GM18870 (cell line): ENCODE data around the gene PLXNC1.

Experiments used
- ATAC-seq: cut with Tn5 transposase; IDR thresholded peaks from one replicate; pipeline ENCODE4 v1.9.1; 2021; ENCODE audit warnings: moderate library complexity; ENCODE audit not compliant: unreplicated experiment

The PLXNC1 gene

GRCh38 chr12:94133964-94134795 is 14.2 kb upstream of the PLXNC1 start:
- no peak for ATAC-seq

- ATAC-seq, result no peak
These were observed 12.5 kb upstream of the PLXNC1 start for GRCh38 chr12:94135896-94136295.

- ATAC-seq, result no peak
These were observed 8.6 kb upstream of the PLXNC1 start for GRCh38 chr12:94139816-94140215.

GRCh38 chr12:94140556-94140955 is 7.8 kb upstream of the PLXNC1 start:
- ATAC-seq, result no peak

- no peak for ATAC-seq
These were observed 7.2 kb upstream of the PLXNC1 start for GRCh38 chr12:94141004-94141764.

GRCh38 chr12:94141892-94142291 is 6.5 kb upstream of the PLXNC1 start:
- no peak for ATAC-seq

- ATAC-seq, result no peak
These were observed 4.9 kb upstream of the PLXNC1 start for GRCh38 chr12:94143438-94143837.

- ATAC-seq, result no peak
These were observed 4.4 kb upstream of the PLXNC1 start for GRCh38 chr12:94143951-94144350.

GRCh38 chr12:94144781-94145180 is 3.6 kb upstream of the PLXNC1 start:
- no peak for ATAC-seq

GRCh38 chr12:94145191-94145983 is 3.0 kb upstream of the PLXNC1 start:
- no peak for ATAC-seq

GRCh38 chr12:94146166-94146936 is 2.0 kb upstream of the PLXNC1 start:
- ATAC-seq, result no peak

- ATAC-seq, result no peak
These were observed 888 bp upstream of the PLXNC1 start for GRCh38 chr12:94147387-94147990.

- no peak for ATAC-seq
These were observed 352 bp downstream of the PLXNC1 start for GRCh38 chr12:94148739-94149118.

- ATAC-seq, result no peak
These were observed 873 bp downstream of the PLXNC1 start for GRCh38 chr12:94149119-94149780.

- ATAC-seq, result no peak
These were observed 1.4 kb downstream of the PLXNC1 start for GRCh38 chr12:94149781-94150239.

GRCh38 chr12:94150240-94151121 is 2.1 kb downstream of the PLXNC1 start:
- ATAC-seq, result no peak

- ATAC-seq, result no peak
These were observed 3.2 kb downstream of the PLXNC1 start for GRCh38 chr12:94151582-94151981.

GRCh38 chr12:94152292-94153078 is 4.1 kb downstream of the PLXNC1 start:
- no peak for ATAC-seq
